WTC11 (cell line): Measurements from ENCODE around the gene ERFL. TPM values are rescaled to one million over a fixed set of nuclear protein-coding genes. Genes with fewer than 3 reads are reported as not detected.
A peak's percentile ranks its signal among the peaks of the same experiment; 100 is the strongest.

ENCODE experiments used
- ATAC-seq: fragments of 200-7000 bp; cut with Tn5 transposase; 2 replicates; pipeline ENCODE4 v1.10.0; 2021; ENCODE audit warnings: mild to moderate bottlenecking, moderate library complexity
- CTCF ChIA-PET: fragments of 300-600 bp; sonication (Branson Sonifier 250); formaldehyde crosslinking; loops from one replicate; lab custom pipeline; 2021; ENCODE audit warnings: antibody characterized with exemption; lab: Charles Lee
- POLR2A ChIA-PET: fragments of 350-600 bp; sonication (Branson Sonifier 250); formaldehyde crosslinking; loops from one replicate; lab custom pipeline; 2021; ENCODE audit warnings: antibody characterized with exemption; lab: Charles Lee
- DNase-seq: peaks from one replicate; pipeline ENCODE4 v3.0.0; 2021; ENCODE audit warnings: low spot score
- H3K27ac Mint-ChIP-seq: 2 replicates; pipeline ENCODE4 v1.8.0; 2021; ENCODE audit warnings: mixed read lengths
- H3K27me3 Mint-ChIP-seq: 2 replicates; pipeline ENCODE4 v1.8.0; 2021; ENCODE audit warnings: low read depth, mild to moderate bottlenecking, moderate library complexity, mixed read lengths
- H3K36me3 Mint-ChIP-seq: 2 replicates; pipeline ENCODE4 v1.8.0; 2021; ENCODE audit warnings: mixed read lengths
- H3K4me1 Mint-ChIP-seq: 2 replicates; pipeline ENCODE4 v1.8.0; 2022; ENCODE audit warnings: mixed read lengths
- H3K4me3 Mint-ChIP-seq: 2 replicates; pipeline ENCODE4 v1.8.0; 2021; ENCODE audit warnings: mild to moderate bottlenecking, moderate library complexity, mixed read lengths
- H3K9me3 Mint-ChIP-seq: 2 replicates; pipeline ENCODE4 v1.8.0; 2021; ENCODE audit warnings: mixed read lengths
- CBFB ChIP-seq: sonication (generic); formaldehyde crosslinking; IDR thresholded peaks from 2 replicates; pipeline ENCODE4 v1.8.1; 2022; ENCODE audit warnings: mild to moderate bottlenecking, low read depth, missing genetic modification reagents
- CREM ChIP-seq: sonication (generic); formaldehyde crosslinking; IDR thresholded peaks from 2 replicates; pipeline ENCODE4 v1.8.1; 2022; ENCODE audit warnings: mild to moderate bottlenecking, missing genetic modification reagents, moderate library complexity
- EMX1 ChIP-seq: fragments of 250-450 bp; sonication (Bioruptor Pico); IDR thresholded peaks from 2 replicates; pipeline ENCODE4 v1.8.0; 2021; ENCODE audit warnings: mild to moderate bottlenecking
- ESRRA ChIP-seq: sonication (generic); formaldehyde crosslinking; IDR thresholded peaks from 2 replicates; pipeline ENCODE4 v1.8.1; 2022; ENCODE audit warnings: mild to moderate bottlenecking, missing genetic modification reagents, borderline replicate concordance
- JAZF1 ChIP-seq: fragments of 250-450 bp; sonication (Bioruptor Pico); IDR thresholded peaks from 2 replicates; pipeline ENCODE4 v1.9.0; 2021; ENCODE audit warnings: moderate library complexity, mild to moderate bottlenecking, inconsistent platforms
- NFATC4 ChIP-seq: fragments of 250-450 bp; sonication (Bioruptor Pico); IDR thresholded peaks from 2 replicates; pipeline ENCODE4 v1.9.0; 2021; ENCODE audit warnings: mild to moderate bottlenecking
- RORB ChIP-seq: fragments of 250-450 bp; sonication (Bioruptor Pico); IDR thresholded peaks from 2 replicates; pipeline ENCODE4 v1.9.0; 2021; ENCODE audit warnings: mild to moderate bottlenecking
- SOX15 ChIP-seq: fragments of 250-450 bp; sonication (Bioruptor Pico); IDR thresholded peaks from 2 replicates; pipeline ENCODE4 v1.9.0; 2021; ENCODE audit warnings: mild to moderate bottlenecking
- ZNF317 ChIP-seq: sonication (generic); formaldehyde crosslinking; IDR thresholded peaks from 2 replicates; pipeline ENCODE4 v1.8.1; 2023; ENCODE audit warnings: low read depth, mild to moderate bottlenecking, moderate library complexity, missing genetic modification reagents, borderline replicate concordance
- ZNF416 ChIP-seq: fragments of 250-450 bp; sonication (Bioruptor Pico); IDR thresholded peaks from 2 replicates; pipeline ENCODE4 v1.9.0; 2021; ENCODE audit warnings: mild to moderate bottlenecking, inconsistent platforms
- ZNF671 ChIP-seq: fragments of 250-450 bp; sonication (Bioruptor Pico); IDR thresholded peaks from 2 replicates; pipeline ENCODE4 v1.8.0; 2021; ENCODE audit warnings: mild to moderate bottlenecking
- total RNA-seq: library from RNA; stranded (reverse); gene quantifications from 3 replicates; pipeline ENCODE4 v1.2.3, GENCODE V29; 2021
- TF ChIP-seq, protein P1 (sequence below): fragments of 200-600 bp; IDR thresholded peaks from 2 replicates; pipeline ENCODE4 v1.8.0; 2022; ENCODE audit warnings: antibody characterized with exemption
- TF ChIP-seq, protein P2 (sequence below): fragments of 250-450 bp; sonication (Bioruptor Pico); IDR thresholded peaks from 2 replicates; pipeline ENCODE4 v1.9.0; 2021; ENCODE audit warnings: mild to moderate bottlenecking
- TF ChIP-seq, protein P3 (sequence below): sonication (generic); formaldehyde crosslinking; IDR thresholded peaks from 2 replicates; pipeline ENCODE4 v1.8.1; 2023; ENCODE audit warnings: mild to moderate bottlenecking, missing genetic modification reagents, moderate library complexity
- TF ChIP-seq, protein P4 (sequence below): sonication (generic); formaldehyde crosslinking; IDR thresholded peaks from 2 replicates; pipeline ENCODE4 v1.8.1; 2023; ENCODE audit warnings: mild to moderate bottlenecking, missing genetic modification reagents, moderate library complexity
- TF ChIP-seq, protein P5 (sequence below): fragments of 250-450 bp; sonication (Bioruptor Pico); conservative IDR thresholded peaks from 2 replicates; pipeline ENCODE4 v1.9.0; 2021; ENCODE audit warnings: mild to moderate bottlenecking
- TF ChIP-seq, protein P6 (sequence below): sonication (generic); formaldehyde crosslinking; IDR thresholded peaks from 2 replicates; pipeline ENCODE4 v1.8.1; 2022; ENCODE audit warnings: missing genetic modification reagents, borderline replicate concordance

ERFL gene
- total RNA-seq, 1 experiment from 2014 or later, result 0.31 TPM

DNA sequence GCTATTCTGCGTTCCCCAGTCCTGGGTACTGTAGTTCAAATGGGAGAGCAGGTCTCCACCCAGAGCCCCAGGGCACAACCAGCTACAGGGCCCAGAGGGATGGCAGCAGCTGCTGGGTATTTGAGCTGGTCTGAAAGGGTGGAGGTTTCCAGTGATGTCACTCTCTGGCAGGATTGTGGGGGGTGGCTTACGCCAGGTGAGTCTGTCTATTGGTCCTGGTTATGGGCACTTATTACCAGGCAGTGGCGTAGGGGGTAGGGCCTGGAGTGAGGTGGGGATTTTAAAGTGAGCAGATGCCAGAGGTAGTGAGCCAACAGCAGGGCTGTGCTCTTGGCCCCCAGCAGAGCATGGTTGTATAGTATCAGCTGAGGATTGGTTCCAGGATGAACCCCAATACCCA, 62.0 kb downstream of the ERFL start (continued):
- TF ChIP-seq EMX1 (CRISPR knock-in tag), result peak; percentile 24; the same call in 1 of the 2 replicates
- TF ChIP-seq, protein P1, sequence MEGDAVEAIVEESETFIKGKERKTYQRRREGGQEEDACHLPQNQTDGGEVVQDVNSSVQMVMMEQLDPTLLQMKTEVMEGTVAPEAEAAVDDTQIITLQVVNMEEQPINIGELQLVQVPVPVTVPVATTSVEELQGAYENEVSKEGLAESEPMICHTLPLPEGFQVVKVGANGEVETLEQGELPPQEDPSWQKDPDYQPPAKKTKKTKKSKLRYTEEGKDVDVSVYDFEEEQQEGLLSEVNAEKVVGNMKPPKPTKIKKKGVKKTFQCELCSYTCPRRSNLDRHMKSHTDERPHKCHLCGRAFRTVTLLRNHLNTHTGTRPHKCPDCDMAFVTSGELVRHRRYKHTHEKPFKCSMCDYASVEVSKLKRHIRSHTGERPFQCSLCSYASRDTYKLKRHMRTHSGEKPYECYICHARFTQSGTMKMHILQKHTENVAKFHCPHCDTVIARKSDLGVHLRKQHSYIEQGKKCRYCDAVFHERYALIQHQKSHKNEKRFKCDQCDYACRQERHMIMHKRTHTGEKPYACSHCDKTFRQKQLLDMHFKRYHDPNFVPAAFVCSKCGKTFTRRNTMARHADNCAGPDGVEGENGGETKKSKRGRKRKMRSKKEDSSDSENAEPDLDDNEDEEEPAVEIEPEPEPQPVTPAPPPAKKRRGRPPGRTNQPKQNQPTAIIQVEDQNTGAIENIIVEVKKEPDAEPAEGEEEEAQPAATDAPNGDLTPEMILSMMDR, result no peak
- TF ChIP-seq CBFB, result no peak
- no peak for TF ChIP-seq JAZF1 (CRISPR knock-in tag)
- TF ChIP-seq, protein P2, sequence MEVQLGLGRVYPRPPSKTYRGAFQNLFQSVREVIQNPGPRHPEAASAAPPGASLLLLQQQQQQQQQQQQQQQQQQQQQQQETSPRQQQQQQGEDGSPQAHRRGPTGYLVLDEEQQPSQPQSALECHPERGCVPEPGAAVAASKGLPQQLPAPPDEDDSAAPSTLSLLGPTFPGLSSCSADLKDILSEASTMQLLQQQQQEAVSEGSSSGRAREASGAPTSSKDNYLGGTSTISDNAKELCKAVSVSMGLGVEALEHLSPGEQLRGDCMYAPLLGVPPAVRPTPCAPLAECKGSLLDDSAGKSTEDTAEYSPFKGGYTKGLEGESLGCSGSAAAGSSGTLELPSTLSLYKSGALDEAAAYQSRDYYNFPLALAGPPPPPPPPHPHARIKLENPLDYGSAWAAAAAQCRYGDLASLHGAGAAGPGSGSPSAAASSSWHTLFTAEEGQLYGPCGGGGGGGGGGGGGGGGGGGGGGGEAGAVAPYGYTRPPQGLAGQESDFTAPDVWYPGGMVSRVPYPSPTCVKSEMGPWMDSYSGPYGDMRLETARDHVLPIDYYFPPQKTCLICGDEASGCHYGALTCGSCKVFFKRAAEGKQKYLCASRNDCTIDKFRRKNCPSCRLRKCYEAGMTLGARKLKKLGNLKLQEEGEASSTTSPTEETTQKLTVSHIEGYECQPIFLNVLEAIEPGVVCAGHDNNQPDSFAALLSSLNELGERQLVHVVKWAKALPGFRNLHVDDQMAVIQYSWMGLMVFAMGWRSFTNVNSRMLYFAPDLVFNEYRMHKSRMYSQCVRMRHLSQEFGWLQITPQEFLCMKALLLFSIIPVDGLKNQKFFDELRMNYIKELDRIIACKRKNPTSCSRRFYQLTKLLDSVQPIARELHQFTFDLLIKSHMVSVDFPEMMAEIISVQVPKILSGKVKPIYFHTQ (CRISPR knock-in tag), result 0 out of 2 replicates have a peak, but pooled peaks have one; percentile 0
- no peak for TF ChIP-seq RORB
- no peak for TF ChIP-seq CREM (CRISPR knock-in tag)
- no peak for TF ChIP-seq ESRRA
- peak; percentile 21; the same call in 1 of the 2 replicates for TF ChIP-seq NFATC4 (CRISPR knock-in tag)
- TF ChIP-seq, protein P3, sequence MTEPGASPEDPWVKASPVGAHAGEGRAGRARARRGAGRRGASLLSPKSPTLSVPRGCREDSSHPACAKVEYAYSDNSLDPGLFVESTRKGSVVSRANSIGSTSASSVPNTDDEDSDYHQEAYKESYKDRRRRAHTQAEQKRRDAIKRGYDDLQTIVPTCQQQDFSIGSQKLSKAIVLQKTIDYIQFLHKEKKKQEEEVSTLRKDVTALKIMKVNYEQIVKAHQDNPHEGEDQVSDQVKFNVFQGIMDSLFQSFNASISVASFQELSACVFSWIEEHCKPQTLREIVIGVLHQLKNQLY (CRISPR knock-in tag), result no peak
- no peak for TF ChIP-seq ZNF671 (CRISPR knock-in tag)
- no peak for TF ChIP-seq ZNF317 (CRISPR knock-in tag)
- TF ChIP-seq SOX15 (CRISPR knock-in tag), result no peak
- TF ChIP-seq, protein P4, sequence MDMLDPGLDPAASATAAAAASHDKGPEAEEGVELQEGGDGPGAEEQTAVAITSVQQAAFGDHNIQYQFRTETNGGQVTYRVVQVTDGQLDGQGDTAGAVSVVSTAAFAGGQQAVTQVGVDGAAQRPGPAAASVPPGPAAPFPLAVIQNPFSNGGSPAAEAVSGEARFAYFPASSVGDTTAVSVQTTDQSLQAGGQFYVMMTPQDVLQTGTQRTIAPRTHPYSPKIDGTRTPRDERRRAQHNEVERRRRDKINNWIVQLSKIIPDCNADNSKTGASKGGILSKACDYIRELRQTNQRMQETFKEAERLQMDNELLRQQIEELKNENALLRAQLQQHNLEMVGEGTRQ (CRISPR knock-in tag), result no peak

DNA sequence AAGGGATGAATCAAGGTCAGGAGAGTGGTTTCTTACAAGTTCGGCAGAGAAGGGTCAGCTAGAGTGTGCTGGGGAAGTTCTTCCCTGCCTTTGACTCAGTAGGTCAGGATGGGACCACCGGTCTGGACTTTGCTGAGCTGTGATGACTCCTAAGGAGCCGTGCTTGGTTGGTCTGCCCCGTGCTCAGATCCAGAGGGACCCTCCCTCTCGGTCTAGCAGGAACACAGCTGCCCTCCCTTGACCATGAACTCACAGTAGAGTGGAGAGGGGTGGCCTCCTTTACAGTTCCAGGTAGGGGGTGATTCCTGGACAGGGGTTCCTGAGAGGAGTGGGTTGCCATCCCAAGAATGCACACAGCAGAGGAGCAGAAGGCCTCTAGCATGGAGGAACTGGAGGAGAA, 63.9 kb downstream of the ERFL start:
- TF ChIP-seq ZNF416, result 0 out of 2 replicates have a peak, but pooled peaks have one; percentile 46
- TF ChIP-seq, protein P5, sequence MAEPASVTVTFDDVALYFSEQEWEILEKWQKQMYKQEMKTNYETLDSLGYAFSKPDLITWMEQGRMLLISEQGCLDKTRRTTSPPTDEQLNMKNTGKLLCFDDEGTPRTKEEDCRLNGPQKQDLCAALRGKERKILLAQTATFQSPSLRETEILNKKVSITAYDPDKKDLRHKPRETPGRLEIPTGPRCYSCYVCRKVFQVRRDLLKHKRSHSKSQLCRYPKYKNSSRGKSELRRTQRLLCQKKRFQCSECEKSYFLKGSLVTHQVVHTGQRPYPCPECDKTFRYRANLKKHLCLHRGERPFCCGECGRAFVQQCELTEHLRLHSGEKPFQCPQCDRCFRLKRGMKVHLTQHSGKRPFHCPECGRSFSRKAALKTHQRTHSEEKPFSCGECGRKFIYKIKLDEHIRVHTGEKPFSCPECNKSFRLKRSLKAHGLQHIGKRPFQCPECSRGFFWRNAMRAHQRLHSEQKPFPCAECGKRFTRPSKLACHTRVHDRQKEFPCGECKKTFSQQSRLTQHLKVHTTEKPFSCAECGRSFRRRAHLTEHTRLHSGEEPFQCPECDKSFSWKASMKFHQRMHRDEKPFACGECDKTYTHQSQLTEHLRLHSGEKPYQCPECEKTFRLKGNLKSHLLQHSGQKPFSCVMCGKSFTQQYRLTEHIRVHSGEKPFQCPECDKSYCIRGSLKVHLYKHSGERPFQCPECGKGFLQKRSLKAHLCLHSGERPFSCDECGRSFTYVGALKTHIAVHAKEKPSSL (CRISPR knock-in tag), result 0 out of 2 replicates have a peak, but pooled peaks have one; percentile 36
- TF ChIP-seq, protein P6, sequence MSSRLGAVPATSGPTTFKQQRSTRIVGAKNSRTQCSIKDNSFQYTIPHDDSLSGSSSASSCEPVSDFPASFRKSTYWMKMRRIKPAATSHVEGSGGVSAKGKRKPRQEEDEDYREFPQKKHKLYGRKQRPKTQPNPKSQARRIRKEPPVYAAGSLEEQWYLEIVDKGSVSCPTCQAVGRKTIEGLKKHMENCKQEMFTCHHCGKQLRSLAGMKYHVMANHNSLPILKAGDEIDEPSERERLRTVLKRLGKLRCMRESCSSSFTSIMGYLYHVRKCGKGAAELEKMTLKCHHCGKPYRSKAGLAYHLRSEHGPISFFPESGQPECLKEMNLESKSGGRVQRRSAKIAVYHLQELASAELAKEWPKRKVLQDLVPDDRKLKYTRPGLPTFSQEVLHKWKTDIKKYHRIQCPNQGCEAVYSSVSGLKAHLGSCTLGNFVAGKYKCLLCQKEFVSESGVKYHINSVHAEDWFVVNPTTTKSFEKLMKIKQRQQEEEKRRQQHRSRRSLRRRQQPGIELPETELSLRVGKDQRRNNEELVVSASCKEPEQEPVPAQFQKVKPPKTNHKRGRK (CRISPR knock-in tag), result no peak
- TF ChIP-seq, all 79 proteins: peak for 2
- Mint-ChIP-seq H3K27ac (peak overlapping the region; percentile 94), H3K4me1 (peaks cover 53% of the 10 kb centered on the region), H3K27me3 (no peaks in the 10 kb centered on the region), H3K4me3 (peak overlapping the region; percentile 36), H3K9me3 (no peaks in the 10 kb centered on the region), H3K36me3 (peaks cover 76% of the 10 kb centered on the region)
- POLR2A ChIA-PET, result interaction anchor here (0.8 to 1.2 kb wide), 2 partner anchors 9 to 75 kb away, joined by 3 read pairs; no protein-coding TSS in a partner anchor
- CTCF ChIA-PET, result interaction anchor here (0.5 to 1.5 kb wide), 3 partner anchors 9 to 1336 kb away, joined by 3 read pairs; no protein-coding TSS in a partner anchor
- DNase-seq (no peak), ATAC-seq (no peak)
